22Rv1 (cell line): Measurements from ENCODE around the gene POC5.
"Not testable (repeated sequence)": the region's sequence is repeated elsewhere in the genome, so short reads cannot be mapped to it uniquely, and the experiment has no call there.

Source experiments
- H3K27ac ChIP-seq: fragments of 450-650 bp; 2 replicates; pipeline ENCODE4 v1.5.1; 2017
- ZFX ChIP-seq: fragments of 450-650 bp; IDR thresholded peaks from 2 replicates; pipeline ENCODE4 v1.6.1; 2017; ENCODE audit warnings: antibody characterized with exemption, borderline replicate concordance
- TF ChIP-seq, protein P1 (sequence below): fragments of 450-650 bp; IDR thresholded peaks from 2 replicates; pipeline ENCODE4 v1.5.1; 2017; ENCODE audit warnings: mild to moderate bottlenecking

The POC5 gene

GRCh38 chr5:75736273-75736672 is 19.0 kb upstream of the POC5 start:
- TF ChIP-seq ZFX: no peak
- TF ChIP-seq, protein P1, sequence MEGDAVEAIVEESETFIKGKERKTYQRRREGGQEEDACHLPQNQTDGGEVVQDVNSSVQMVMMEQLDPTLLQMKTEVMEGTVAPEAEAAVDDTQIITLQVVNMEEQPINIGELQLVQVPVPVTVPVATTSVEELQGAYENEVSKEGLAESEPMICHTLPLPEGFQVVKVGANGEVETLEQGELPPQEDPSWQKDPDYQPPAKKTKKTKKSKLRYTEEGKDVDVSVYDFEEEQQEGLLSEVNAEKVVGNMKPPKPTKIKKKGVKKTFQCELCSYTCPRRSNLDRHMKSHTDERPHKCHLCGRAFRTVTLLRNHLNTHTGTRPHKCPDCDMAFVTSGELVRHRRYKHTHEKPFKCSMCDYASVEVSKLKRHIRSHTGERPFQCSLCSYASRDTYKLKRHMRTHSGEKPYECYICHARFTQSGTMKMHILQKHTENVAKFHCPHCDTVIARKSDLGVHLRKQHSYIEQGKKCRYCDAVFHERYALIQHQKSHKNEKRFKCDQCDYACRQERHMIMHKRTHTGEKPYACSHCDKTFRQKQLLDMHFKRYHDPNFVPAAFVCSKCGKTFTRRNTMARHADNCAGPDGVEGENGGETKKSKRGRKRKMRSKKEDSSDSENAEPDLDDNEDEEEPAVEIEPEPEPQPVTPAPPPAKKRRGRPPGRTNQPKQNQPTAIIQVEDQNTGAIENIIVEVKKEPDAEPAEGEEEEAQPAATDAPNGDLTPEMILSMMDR: no peak
- no peak overlapping the region for H3K27ac ChIP-seq

DNA sequence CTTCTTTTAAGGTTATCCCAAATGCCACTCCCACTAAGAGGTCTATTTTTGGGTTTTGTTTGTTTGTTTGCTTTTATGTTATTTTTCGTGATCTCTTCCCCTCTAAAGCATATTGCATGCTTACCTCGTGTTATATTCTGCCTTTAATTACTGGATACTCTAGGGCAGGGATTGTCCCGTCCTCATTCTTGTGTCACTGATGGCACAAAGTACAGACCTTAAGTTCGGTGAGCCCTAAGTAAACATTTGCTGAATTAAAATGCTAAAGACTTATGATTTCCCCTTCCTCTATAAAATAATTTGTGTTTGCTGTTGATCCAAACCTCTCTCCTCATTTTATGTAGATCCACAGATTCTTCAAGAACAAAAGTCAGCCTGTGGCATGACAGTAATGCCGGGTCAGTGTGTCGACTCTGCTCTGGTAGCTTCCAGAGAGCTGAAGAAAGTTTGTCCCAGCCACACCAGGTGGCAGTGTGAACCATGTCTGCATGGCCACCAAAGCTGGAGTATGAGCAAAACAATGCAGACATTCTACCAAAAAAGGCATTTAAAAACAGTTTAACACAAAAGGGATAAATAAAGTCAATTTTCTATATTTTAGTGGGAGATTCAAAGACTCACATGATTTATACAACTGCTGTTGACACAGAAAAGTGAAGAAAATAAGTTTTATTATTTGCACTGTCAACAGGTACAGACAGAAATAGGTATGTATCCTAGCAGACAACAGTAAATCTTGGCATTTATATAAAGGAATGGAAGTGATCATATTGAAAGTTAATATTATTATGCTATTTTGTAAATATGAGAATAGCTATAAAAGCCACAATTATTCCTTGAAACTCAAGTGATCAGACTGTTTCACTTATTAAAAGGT is 17.9 kb upstream of the POC5 start:
- TF ChIP-seq ZFX: no peak
- TF ChIP-seq, protein P1: peak; percentile 79

DNA sequence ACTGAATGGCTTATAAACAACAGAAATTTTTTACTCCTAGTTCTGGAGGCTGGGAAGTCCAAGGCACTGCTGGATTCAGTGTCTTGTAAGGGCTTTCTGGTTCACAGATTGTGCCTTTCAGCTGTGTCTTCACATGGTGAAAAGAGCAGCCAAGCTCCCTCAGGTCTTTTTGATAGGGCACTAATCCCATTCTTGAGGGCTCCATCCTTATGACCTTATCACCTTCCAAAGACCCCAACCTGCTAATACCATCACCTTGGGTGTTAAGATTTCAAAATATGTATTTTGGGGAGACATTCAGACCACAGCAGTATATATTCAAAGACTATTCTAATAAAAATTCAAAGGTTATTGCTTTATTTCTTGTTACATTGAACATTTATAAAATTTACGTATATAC is 16.5 kb upstream of the POC5 start:
- H3K27ac ChIP-seq: no peak overlapping the region
- TF ChIP-seq ZFX: no peak
- TF ChIP-seq, protein P1: no peak

More for the DNA sequence above, 17.9 kb upstream of the POC5 start:
- H3K27ac ChIP-seq: no peak overlapping the region

DNA sequence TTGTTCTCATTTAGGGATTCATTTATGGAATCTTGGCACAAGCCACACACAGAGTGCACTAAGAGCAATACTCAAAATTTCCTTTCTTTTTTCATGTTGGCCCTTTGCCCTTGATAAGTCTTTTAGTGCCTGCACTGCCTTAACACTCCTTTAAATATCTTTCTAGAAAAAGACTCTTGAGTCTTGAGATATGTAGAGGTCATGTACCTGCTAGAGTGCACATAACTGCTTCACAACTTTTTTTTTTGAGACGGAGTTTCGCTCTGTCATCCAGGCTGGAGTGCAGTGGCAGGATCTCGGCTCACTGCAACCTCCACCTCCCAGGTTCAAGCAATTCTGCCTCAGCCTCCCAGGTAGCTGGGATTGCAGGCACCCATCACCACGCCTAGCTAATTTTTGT is 14.3 kb upstream of the POC5 start:
- not testable (repeated sequence) for H3K27ac ChIP-seq

- TF ChIP-seq, protein P1: no peak
- no peak for TF ChIP-seq ZFX
- H3K27ac ChIP-seq: no peak overlapping the region
Measured at GRCh38 chr5:75729321-75729720, 12.1 kb upstream of the POC5 start.

DNA sequence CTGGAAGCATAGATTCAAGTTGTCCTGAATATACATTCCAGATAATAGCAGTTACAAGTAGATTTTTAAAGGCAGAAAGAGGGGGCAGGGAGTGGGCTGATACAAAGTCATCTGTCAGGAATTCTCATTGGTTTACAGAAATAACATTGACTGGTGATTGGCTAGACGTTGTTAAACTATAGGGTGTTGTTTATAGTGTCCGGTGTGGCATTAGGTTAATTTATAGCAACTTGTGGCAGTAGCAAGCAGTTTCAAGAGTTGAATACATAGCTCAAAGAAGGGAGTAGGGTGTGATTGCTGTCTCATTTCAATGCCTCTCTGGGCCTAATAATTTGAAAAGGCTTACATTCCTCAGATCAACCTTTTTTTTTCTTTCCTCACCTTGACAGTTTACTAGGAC is 10.7 kb upstream of the POC5 start:
- no peak for TF ChIP-seq ZFX
- TF ChIP-seq, protein P1: no peak
- H3K27ac ChIP-seq: no peak overlapping the region

GRCh38 chr5:75726224-75726623 is 9.0 kb upstream of the POC5 start:
- H3K27ac ChIP-seq: not testable (repeated sequence)

GRCh38 chr5:75723378-75723777 is 6.1 kb upstream of the POC5 start:
- H3K27ac ChIP-seq: no peak overlapping the region
- TF ChIP-seq, protein P1: no peak
- TF ChIP-seq ZFX: no peak
